A549 treated with GW870086 at 1 μM for 4 hours (cell line): ENCODE results near the gene SCN4B. TPM values are rescaled to one million over a fixed set of nuclear protein-coding genes. Genes with fewer than 3 reads are reported as not detected.

ENCODE experiments used
- total RNA-seq: library from RNA; stranded (reverse); fragments of 200-300 nt; extraction: Qiagen RNA extraction; gene quantifications from 5 replicates; pipeline ENCODE4 v1.2.3, GENCODE V29; 2022; ENCODE audit warnings: low read depth

The SCN4B gene
- 0.02 to 0.11 TPM (median 0.03 TPM) in 3 of 5 replicates, not detected in the others for total RNA-seq

GRCh38 chr11:118152552-118153471, at the start of gene SCN4B:
SCN4B (minus strand) TSS chr11:118152823; CDS start chr11:118152673, 150 bp downstream.

DNA sequence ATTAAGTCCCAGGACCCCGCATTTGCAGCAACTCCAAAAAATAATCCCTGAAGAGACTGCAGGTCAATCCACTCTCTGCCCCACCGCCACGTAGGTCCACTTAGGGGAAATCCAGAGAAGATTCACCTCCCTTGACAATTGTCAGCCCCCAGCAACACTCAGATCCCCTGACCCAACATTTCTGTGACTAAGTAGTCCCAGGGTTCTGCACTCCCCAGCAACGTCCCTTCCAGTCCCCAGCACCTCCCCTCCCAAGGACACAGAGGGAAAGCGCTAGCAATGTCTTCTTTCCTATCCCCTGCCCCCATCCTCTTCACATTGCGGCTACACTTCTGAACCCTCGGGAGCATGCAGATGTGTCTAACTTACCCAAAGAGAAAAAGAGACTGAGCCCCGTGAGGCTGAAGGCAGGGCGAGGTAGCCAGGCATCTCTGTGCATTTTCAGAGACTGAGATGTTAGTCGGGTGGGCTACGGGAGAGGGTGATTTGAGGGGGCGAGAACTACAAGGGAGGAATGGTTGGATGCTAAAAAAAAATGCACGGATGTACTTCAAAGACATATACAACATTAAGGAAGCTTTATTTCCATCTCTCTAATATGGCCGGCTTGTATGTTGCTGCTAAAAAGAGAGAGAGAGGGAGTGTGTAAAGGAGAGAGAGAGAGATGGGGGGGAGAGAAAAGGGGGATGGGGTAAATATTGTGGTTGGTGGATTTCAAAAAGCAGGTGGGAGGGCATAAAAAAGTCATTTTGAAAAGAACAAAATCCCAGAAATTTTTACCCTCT, 23.6 kb upstream of the SCN4B start, which contains the start of gene SCN2B:
SCN2B (minus strand) TSS at position 647 of the 785 bp plus-strand sequence; CDS start at position 439, 208 bp downstream.

DNA sequence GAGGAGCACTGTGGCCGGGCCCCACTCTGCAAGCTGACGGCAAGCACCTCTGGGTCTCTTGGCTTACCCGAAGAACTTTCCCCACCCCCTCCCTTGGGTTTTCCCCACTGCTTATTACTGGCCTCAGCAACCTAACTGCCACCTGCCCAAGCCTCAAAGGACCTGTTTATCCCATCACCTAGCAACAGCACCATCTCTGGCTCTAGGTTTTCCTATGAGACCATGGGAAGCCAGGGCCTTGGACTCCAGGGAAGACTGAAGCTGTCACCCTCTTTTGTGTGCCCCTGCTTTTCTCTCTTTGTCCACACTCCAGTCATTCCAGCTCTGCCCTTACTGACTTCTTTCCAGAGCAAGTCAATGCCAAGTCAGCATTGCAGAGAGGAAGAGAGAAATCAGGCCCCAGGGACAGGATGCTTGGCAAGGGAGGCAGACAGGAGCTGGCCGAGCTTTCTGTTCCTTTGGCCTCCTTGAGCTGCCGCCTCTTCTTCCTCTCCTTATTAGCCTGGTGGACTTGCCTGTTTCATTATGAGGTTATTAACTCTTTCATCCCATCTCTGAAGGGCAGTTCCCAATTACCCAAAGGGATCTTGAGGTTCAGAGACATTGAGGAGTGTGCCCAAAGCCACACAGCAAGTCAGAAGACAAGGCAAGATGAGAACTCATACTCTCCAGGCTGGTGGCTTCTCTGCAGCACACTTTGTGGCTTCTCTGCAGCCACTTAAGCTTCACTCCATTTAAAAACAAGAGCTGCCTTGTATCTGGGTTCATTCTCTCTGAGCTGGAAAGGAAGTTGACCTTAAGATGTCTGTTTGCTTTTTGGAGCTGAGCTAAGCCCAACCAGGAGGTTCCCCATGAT, 65.5 kb downstream of the SCN4B start, which contains the start of gene SMIM35:
SMIM35 (minus strand) TSS at position 51 of the 856 bp plus-strand sequence. CDS start 206 bp downstream, outside the sequence.

Other genes with a start within 250 kb of the SCN4B start
- gene TMPRSS13, start 223.4 kb downstream of the SCN4B start, total RNA-seq: not detected in 5 replicates
- gene IL10RA, start 166.4 kb downstream of the SCN4B start, total RNA-seq: 0.05 to 0.14 TPM (median 0.09 TPM) in 4 of 5 replicates, not detected in the other
- gene TMPRSS4, start 75.7 kb downstream of the SCN4B start, total RNA-seq: not detected in 5 replicates
- gene SMIM35, start 65.9 kb downstream of the SCN4B start, total RNA-seq: not detected in 5 replicates
- gene SCN2B, start 23.8 kb upstream of the SCN4B start, total RNA-seq: not detected in 5 replicates
- gene JAML, start 72.2 kb upstream of the SCN4B start, total RNA-seq: not detected in 5 replicates
- gene MPZL3, start 99.5 kb upstream of the SCN4B start, total RNA-seq: 0.19 to 0.50 TPM (median 0.31 TPM) in 5 replicates
- gene MPZL2, start 111.5 kb upstream of the SCN4B start, total RNA-seq: 0.07 to 0.09 TPM in 2 of 5 replicates, not detected in the others
- not detected in 5 replicates for gene CD3E, start 151.9 kb upstream of the SCN4B start, total RNA-seq
- gene CD3D, start 189.9 kb upstream of the SCN4B start, total RNA-seq: not detected in 5 replicates
- gene CD3G, start 191.5 kb upstream of the SCN4B start, total RNA-seq: not detected in 5 replicates
- gene UBE4A, start 206.8 kb upstream of the SCN4B start, total RNA-seq: 8.0 to 11.4 TPM (median 9.9 TPM) in 5 replicates
- gene ATP5MG, start 248.8 kb upstream of the SCN4B start, total RNA-seq: 168 to 215 TPM (median 195 TPM) in 5 replicates